CD4-positive, alpha-beta T cell (primary cell): Measurements from ENCODE around the gene MORC3. TPM values are rescaled to one million over a fixed set of nuclear protein-coding genes. Genes with fewer than 3 reads are reported as not detected.
"Not testable (repeated sequence)": the region's sequence is repeated elsewhere in the genome, so short reads cannot be mapped to it uniquely, and the experiment has no call there.

ENCODE experiments used
- ATAC-seq: fragments of 200-7000 bp; cut with Tn5 transposase; one replicate; pipeline ENCODE4 v1.10.0; 2022; ENCODE audit warnings: mild to moderate bottlenecking; ENCODE audit not compliant: poor library complexity
- CTCF ChIA-PET: fragments of 350-600 bp; sonication (Branson Sonifier 250); formaldehyde crosslinking; loops from one replicate; lab custom pipeline; 2021; ENCODE audit warnings: antibody characterized with exemption, inconsistent platforms; lab: Charles Lee
- POLR2A ChIA-PET: fragments of 350-600 bp; sonication (Branson Sonifier 250); formaldehyde crosslinking; loops from one replicate; lab custom pipeline; 2021; ENCODE audit warnings: antibody characterized with exemption, inconsistent platforms; lab: Charles Lee
- DNase-seq, 14 experiments: peaks; one replicate each; pipeline ENCODE4 v3.0.0-alpha.2; 2013 to 2020; ENCODE audit warnings: mixed read lengths in 2 of 14
- H3K27ac ChIP-seq, 2 donors: one replicate each; pipeline versions ENCODE4 v1.5.1 to v1.7.0; 2013; ENCODE audit warnings: low read length in 2 of 2, low read depth in 1 of 2, mild to moderate bottlenecking in 1 of 2
- H3K27me3 ChIP-seq, 2 experiments: 1 replicate in 1 of 2; 2 replicates in 1 of 2; pipeline versions ENCODE4 v1.6.1 to v1.7.0; 2013; ENCODE audit warnings: low read length in 2 of 2, control low read depth in 1 of 2, mild to moderate bottlenecking in 1 of 2, moderate library complexity in 1 of 2; ENCODE audit not compliant: insufficient read depth in 2 of 2, control insufficient read depth in 1 of 2
- H3K36me3 ChIP-seq: one replicate; pipeline ENCODE4 v1.6.1; 2013; ENCODE audit warnings: low read length, control low read depth; ENCODE audit not compliant: insufficient read depth
- H3K4me1 ChIP-seq: one replicate; pipeline ENCODE4 v1.6.1; 2013; ENCODE audit warnings: low read length, control low read depth; ENCODE audit not compliant: insufficient read depth
- H3K4me3 ChIP-seq: one replicate; pipeline ENCODE4 v1.5.1; 2013; ENCODE audit warnings: mild to moderate bottlenecking, low read length, moderate library complexity
- H3K9me3 ChIP-seq, 2 experiments: 1 replicate in 1 of 2; 2 replicates in 1 of 2; pipeline versions ENCODE4 v1.6.1 to v1.7.0; 2013; ENCODE audit warnings: low read length in 2 of 2, mild to moderate bottlenecking in 2 of 2, control low read depth in 1 of 2, moderate library complexity in 1 of 2; ENCODE audit not compliant: control insufficient read depth in 1 of 2, insufficient read depth in 1 of 2
- H3K27ac Mint-ChIP-seq: one replicate; pipeline ENCODE4 v1.8.0; 2020; ENCODE audit warnings: mixed read lengths
- H3K27me3 Mint-ChIP-seq: one replicate; pipeline ENCODE4 v1.8.0; 2021; ENCODE audit warnings: mixed read lengths
- H3K36me3 Mint-ChIP-seq: one replicate; pipeline ENCODE4 v1.8.0; 2021; ENCODE audit warnings: low read depth, mixed read lengths
- H3K4me1 Mint-ChIP-seq: one replicate; pipeline ENCODE4 v1.8.0; 2021; ENCODE audit warnings: low read depth, mixed read lengths
- H3K4me3 Mint-ChIP-seq: one replicate; pipeline ENCODE4 v1.8.0; 2020; ENCODE audit warnings: mild to moderate bottlenecking, mixed read lengths
- H3K9me3 Mint-ChIP-seq: one replicate; pipeline ENCODE4 v1.8.0; 2020; ENCODE audit warnings: mixed read lengths
- CTCF ChIP-seq: fragments of 200-600 bp; IDR thresholded peaks from one replicate; pipeline ENCODE4 v1.8.0; 2022; ENCODE audit warnings: antibody characterized with exemption, mild to moderate bottlenecking
- intact Hi-C, 2 experiments: fragments of 100-400 bp; cut with DNase I in 1 of 2; cut with micrococcal nuclease in 1 of 2; formaldehyde crosslinking; loops; one replicate each; pipeline versions ENCODE4 v1.15.1 to v1.9.0; 2023 to 2025; cut with DNase I, micrococcal nuclease
- total RNA-seq, 174 experiments: library from RNA in 2 of 174; stranded (reverse) in 2 of 174; gene quantifications; one replicate each; pipeline ENCODE4 v1.2.3 and lab custom pipeline; 2021 to 2026

MORC3 gene
- total RNA-seq, 2 experiments from 2014 or later = 70.2 to 71.0 TPM

DNA sequence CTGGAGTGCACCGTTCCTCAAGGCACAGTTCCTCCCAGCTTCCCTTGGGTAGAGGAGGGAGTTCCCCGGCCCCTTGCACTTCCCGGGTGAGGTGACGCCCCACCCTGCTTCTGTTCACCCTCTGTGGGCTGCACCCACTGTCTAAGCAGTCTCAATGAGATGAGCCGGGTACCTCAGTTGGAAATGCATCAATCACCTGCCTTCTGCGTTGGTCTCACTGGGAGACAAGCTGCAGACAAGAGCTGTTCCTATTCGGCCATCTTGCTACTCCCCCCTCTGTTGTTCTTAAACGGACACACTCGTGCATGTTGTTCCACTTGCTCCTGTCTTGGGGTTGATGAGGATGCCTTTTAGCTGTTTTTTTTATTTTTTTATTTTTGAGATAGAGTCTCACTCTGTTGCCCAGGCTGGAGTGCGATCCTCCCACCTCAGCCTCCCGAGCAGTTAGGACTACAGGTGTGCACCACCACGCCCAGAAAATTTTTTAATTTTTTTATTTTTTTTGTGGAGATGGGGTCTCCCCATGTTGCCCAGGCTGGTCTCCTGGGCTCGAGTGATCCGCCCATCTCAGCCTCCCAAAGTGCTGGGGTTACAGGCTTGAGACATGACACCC is 3.0 kb upstream of the MORC3 start:
- ATAC-seq (no peak), DNase-seq (no peak)
- Histone ChIP-seq H3K27me3 (no peaks in the 10 kb centered on the region), H3K9me3 (peaks cover 0 to 12% of the 10 kb centered on the region in 2 experiments), H3K4me1 (peaks cover 13% of the 10 kb centered on the region), H3K27ac (no peak overlapping the region), H3K36me3 (no peaks in the 10 kb centered on the region), H3K4me3 (no peak overlapping the region)
- Mint-ChIP-seq H3K27ac (peak overlapping the region; percentile 5), H3K4me1 (peaks cover 21% of the 10 kb centered on the region), H3K36me3 (peaks cover 20% of the 10 kb centered on the region), H3K9me3 (no peaks in the 10 kb centered on the region), H3K4me3 (no peak overlapping the region), H3K27me3 (no peaks in the 10 kb centered on the region)
- ChIA-PET POLR2A (interaction anchor here (1.2 kb wide), 1 partner anchor 28 kb away, joined by 4 read pairs; no protein-coding TSS in a partner anchor), CTCF (interaction anchor here (1.0 kb wide), 1 partner anchor 28 kb away, joined by 3 read pairs; no protein-coding TSS in a partner anchor)
- intact Hi-C loops = no loop called here
- TF ChIP-seq CTCF = no peak

DNA sequence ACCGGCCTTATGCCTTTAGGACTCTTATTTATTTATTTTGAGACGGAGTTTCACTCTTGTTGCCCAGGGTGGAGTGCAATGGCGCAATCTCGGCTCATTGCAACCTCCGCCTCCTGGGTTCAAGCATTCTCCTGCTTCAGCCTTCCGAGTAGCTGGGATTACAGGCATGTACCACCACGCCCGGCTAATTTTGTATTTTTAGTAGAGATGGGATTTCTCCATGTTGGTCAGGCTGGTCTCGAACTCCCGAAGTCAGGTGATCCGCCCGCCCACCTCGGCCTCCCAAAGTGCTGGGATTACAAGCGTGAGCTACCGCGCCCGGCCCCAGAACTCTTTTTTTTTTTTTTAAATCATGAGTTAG is 611 bp upstream of the MORC3 start:
- Histone ChIP-seq H3K4me3 (peak overlapping the region; percentile 88), H3K27ac (peak overlapping the region; percentile 56 to 96), H3K9me3 (peaks cover 0 to 12% of the 10 kb centered on the region in 2 experiments), H3K4me1 (peaks cover 20% of the 10 kb centered on the region)
- DNase-seq, ATAC-seq, H3K27me3 Mint-ChIP-seq, H3K36me3 ChIP-seq, H3K27me3 ChIP-seq, intact Hi-C loops, H3K9me3 Mint-ChIP-seq: not testable (repeated sequence)
- POLR2A ChIA-PET = interaction anchor here (0.6 to 7.7 kb wide), 42 partner anchors 8 to 1244 kb away, joined by 3 to 329 read pairs (median 6); partner anchors contain the start of genes CBR1, CBR3, CHAF1B and DOP1B
- peaks cover 40% of the 10 kb centered on the region for H3K36me3 Mint-ChIP-seq
- H3K4me1 Mint-ChIP-seq = peaks cover 39% of the 10 kb centered on the region
- CTCF ChIA-PET = interaction anchor here (0.6 to 2.9 kb wide), 9 partner anchors 9 to 194 kb away, joined by 3 to 18 read pairs (median 5); no protein-coding TSS in a partner anchor
- peak overlapping the region; percentile 85 for H3K4me3 Mint-ChIP-seq
- peak overlapping the region; percentile 98 for H3K27ac Mint-ChIP-seq

DNA sequence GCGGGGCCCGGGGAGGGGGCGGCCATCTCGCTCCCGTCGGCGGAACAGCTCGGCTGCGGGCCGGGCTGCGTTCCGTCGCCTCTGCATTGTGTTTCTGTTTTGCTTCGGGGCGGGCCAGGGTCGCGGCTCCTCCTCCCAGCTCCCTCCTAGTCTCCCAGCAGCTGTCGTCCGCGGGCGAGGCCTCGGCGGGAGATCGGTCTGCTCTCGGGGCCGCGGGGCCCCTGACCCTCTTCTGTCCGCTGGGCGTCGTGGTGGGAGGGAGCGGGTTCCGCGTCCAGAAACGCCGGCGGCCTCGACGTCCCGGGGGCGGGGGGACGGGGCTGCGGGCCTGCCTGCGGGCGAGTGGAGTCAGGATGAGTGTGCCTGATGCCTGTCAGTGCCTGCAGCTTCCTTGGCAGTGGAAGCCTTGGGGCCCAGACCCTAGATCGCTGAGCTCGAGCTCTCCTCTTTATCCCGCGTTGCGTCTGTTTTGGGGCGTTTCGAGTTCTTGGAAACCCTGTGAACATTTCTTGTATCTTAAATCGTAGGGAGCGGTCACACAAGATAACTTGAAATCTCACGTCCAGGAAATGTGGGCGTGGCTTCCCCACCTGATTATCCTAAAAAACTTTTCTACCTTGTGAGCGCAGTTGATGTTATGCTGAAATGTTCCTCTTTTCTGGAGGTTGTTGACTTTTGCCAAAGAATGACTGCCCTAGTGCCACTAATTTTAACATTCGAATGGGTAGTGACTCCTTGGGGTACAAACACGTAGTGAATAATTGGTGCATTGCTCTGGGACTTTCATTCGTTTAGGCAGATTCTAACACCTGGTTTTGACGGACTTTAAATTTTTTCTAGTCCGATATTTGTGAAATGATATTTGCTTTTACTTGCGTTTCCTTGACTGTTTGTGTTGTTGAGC is 676 bp downstream of the MORC3 start:
- intact Hi-C loops = loop anchor here (1.0 to 5.0 kb wide), 6 partner anchors 22 to 258 kb away; partner anchors contain the start of genes DOP1B (in 1 of the 2) and SETD4 (in 1 of the 2)
- Mint-ChIP-seq H3K27ac (peak overlapping the region; percentile 98), H3K9me3 (no peaks in the 10 kb centered on the region), H3K27me3 (no peaks in the 10 kb centered on the region), H3K4me3 (peak overlapping the region; percentile 90), H3K4me1 (peaks cover 39% of the 10 kb centered on the region), H3K36me3 (peaks cover 53% of the 10 kb centered on the region)
- POLR2A ChIA-PET = interaction anchor here (0.7 to 7.7 kb wide), 45 partner anchors 8 to 1243 kb away, joined by 3 to 329 read pairs (median 5); partner anchors contain the start of genes CBR1, CHAF1B, DOP1B and SETD4
- peak; percentile 59 for ATAC-seq
- peak overlapping the region; percentile 81 to 96 for H3K27ac ChIP-seq
- peak in 8 of 14 experiments; percentile 26 to 63 (median 36) for DNase-seq
- no peak for TF ChIP-seq CTCF
- peak overlapping the region; percentile 88 for H3K4me3 ChIP-seq
- H3K27me3 ChIP-seq = no peaks in the 10 kb centered on the region
- H3K9me3 ChIP-seq = peaks cover 0 to 12% of the 10 kb centered on the region in 2 experiments
- peaks cover 22% of the 10 kb centered on the region for H3K4me1 ChIP-seq
- peaks cover 9% of the 10 kb centered on the region for H3K36me3 ChIP-seq
- CTCF ChIA-PET = interaction anchor here (0.5 to 2.9 kb wide), 11 partner anchors 8 to 195 kb away, joined by 3 to 18 read pairs (median 5); no protein-coding TSS in a partner anchor
